Left ventricle myocardium inferior (tissue), 1 donor: ENCODE measurements around the gene DRAP1. TPM values are rescaled to one million over a fixed set of nuclear protein-coding genes. Genes with fewer than 3 reads are reported as not detected.

Source experiments
- DNase-seq: peaks from one replicate; pipeline ENCODE4 v3.0.0-alpha.2; 2020
- H3K27ac ChIP-seq: fragments of 200-600 bp; replicated peaks from 2 replicates; pipeline ENCODE4 v1.8.0; 2021
- H3K27me3 ChIP-seq: fragments of 200-600 bp; 2 replicates; pipeline ENCODE4 v1.8.0; 2021; ENCODE audit warnings: low read depth
- H3K36me3 ChIP-seq: fragments of 200-600 bp; 2 replicates; pipeline ENCODE4 v1.8.0; 2021
- H3K4me1 ChIP-seq: fragments of 200-600 bp; 2 replicates; pipeline ENCODE4 v1.8.0; 2021
- H3K4me3 ChIP-seq: fragments of 200-600 bp; 2 replicates; pipeline ENCODE4 v1.8.0; 2021; ENCODE audit warnings: mild to moderate bottlenecking, moderate library complexity
- H3K9me3 ChIP-seq: fragments of 200-600 bp; replicated peaks from 2 replicates; pipeline ENCODE4 v1.8.0; 2021
- CTCF ChIP-seq: fragments of 200-600 bp; IDR thresholded peaks from 2 replicates; pipeline ENCODE4 v1.8.0; 2021; ENCODE audit warnings: antibody characterized with exemption, mild to moderate bottlenecking, borderline replicate concordance
- intact Hi-C: fragments of 100-400 bp; cut with micrococcal nuclease; formaldehyde crosslinking; loops from one replicate; pipeline ENCODE4 v1.11.0; 2022
- total RNA-seq: library from RNA; stranded (reverse); fragmentation: NEBNext Ultra II Directional; extraction: Animal tissue kit (Norgen Biotek cat#: 25700); gene quantifications from one replicate; pipeline ENCODE4 v1.2.1, GENCODE V29; 2021
- donor health status: DM: no; HTN: yes; CAD: no; lungs with severe emphysema.

The DRAP1 gene
- total RNA-seq, 1 donor from 2014 or later: 94.7 TPM

- peak overlapping the region; percentile 84 for H3K4me3 ChIP-seq
- H3K4me1 ChIP-seq: peaks cover 38% of the 10 kb centered on the region
- no peak for DNase-seq
- intact Hi-C loops: no loop called here
- H3K27ac ChIP-seq: peak overlapping the region; percentile 88
- TF ChIP-seq CTCF: no peak
- peaks cover 22% of the 10 kb centered on the region for H3K36me3 ChIP-seq
- no peaks in the 10 kb centered on the region for H3K9me3 ChIP-seq
- H3K27me3 ChIP-seq: peaks cover 9% of the 10 kb centered on the region
These were observed 41.6 kb downstream of the DRAP1 start for GRCh38 chr11:65960824-65961266.

- peak within 1 kb of the TSS; percentile 84 for H3K4me3 ChIP-seq
- peak; percentile 98 for DNase-seq
- peaks cover 38% of the 10 kb centered on the region for H3K4me1 ChIP-seq
- intact Hi-C loops: no loop called here
- no peaks in the 10 kb centered on the region for H3K9me3 ChIP-seq
- peaks cover 2% of the 10 kb centered on the region for H3K27me3 ChIP-seq
- peak within 1 kb of the TSS; percentile 88 for H3K27ac ChIP-seq
- H3K36me3 ChIP-seq: peaks cover 29% of the 10 kb centered on the region
- TF ChIP-seq CTCF: no peak
These were observed 42.3 kb downstream of the DRAP1 start, which contains the start of gene SART1 for GRCh38 chr11:65961267-65962140. Gene SART1, plus strand, starts transcription at chr11:65961734. Its CDS starts 47 bp downstream, at chr11:65961781.

DNA sequence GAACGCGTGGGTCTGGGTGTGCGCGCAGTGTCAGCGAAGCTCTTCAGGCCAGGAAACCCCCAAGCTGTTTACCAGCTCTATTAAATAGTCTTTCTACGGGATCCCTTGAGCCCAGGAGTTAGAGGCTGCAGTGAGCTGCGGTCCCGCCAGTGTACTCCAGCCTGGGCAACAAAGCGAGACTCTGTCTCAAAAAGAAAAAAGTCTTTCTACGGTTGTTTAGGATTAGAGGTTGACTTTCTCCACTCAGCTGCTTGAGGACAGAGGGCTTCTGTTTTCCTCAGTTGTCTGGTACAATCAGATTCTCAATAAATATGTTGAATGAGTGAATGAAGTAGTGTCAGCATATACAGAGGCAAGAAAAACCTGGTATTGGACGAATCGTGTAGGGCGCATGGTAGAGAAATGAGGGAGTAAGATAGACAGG is 42.9 kb downstream of the DRAP1 start:
- Histone ChIP-seq H3K36me3 (peaks cover 35% of the 10 kb centered on the region), H3K9me3 (no peaks in the 10 kb centered on the region), H3K4me1 (peaks cover 38% of the 10 kb centered on the region), H3K27me3 (no peaks in the 10 kb centered on the region), H3K27ac (peak overlapping the region; percentile 88), H3K4me3 (peak overlapping the region; percentile 84)
- intact Hi-C loops: no loop called here
- no peak for DNase-seq
- no peak for TF ChIP-seq CTCF

- Histone ChIP-seq H3K4me3 (no peak overlapping the region), H3K27me3 (no peaks in the 10 kb centered on the region), H3K36me3 (peaks cover 63% of the 10 kb centered on the region), H3K27ac (no peak overlapping the region), H3K4me1 (peaks cover 38% of the 10 kb centered on the region), H3K9me3 (no peaks in the 10 kb centered on the region)
- intact Hi-C loops: no loop called here
- TF ChIP-seq CTCF: no peak
- no peak for DNase-seq
These were observed 45.7 kb downstream of the DRAP1 start for GRCh38 chr11:65964906-65965305.

- Histone ChIP-seq H3K4me1 (peaks cover 31% of the 10 kb centered on the region), H3K27ac (no peak overlapping the region), H3K36me3 (peaks cover 67% of the 10 kb centered on the region), H3K27me3 (no peaks in the 10 kb centered on the region), H3K9me3 (no peaks in the 10 kb centered on the region), H3K4me3 (no peak overlapping the region)
- intact Hi-C loops: no loop called here
- no peak for DNase-seq
- no peak for TF ChIP-seq CTCF
These were observed 46.9 kb downstream of the DRAP1 start for GRCh38 chr11:65965986-65966762.
